Smooth muscle cell (in vitro differentiated cells): Measurements from ENCODE around the gene LRRC8D. TPM values are rescaled to one million over a fixed set of nuclear protein-coding genes. Genes with fewer than 3 reads are reported as not detected.

ENCODE experiments used
- DNase-seq: peaks from one replicate; lab custom pipeline; 2025; ENCODE audit not compliant: unreplicated experiment; lab: John Stamatoyannopoulos, UW
- H2AFZ ChIP-seq: fragments of 200-600 bp; sonication (generic); 2 replicates; pipeline ENCODE4 v1.6.0; 2016; ENCODE audit warnings: antibody characterized with exemption, low read depth, mild to moderate bottlenecking
- H3F3A ChIP-seq: fragments of 200-600 bp; sonication (generic); 2 replicates; pipeline ENCODE4 v1.6.0; 2017; ENCODE audit warnings: antibody characterized with exemption, low read depth
- H3K27ac ChIP-seq: fragments of 200-600 bp; sonication (generic); 2 replicates; pipeline ENCODE4 v1.5.1; 2016; ENCODE audit warnings: low read depth, mild to moderate bottlenecking
- H3K27me3 ChIP-seq: fragments of 200-600 bp; sonication (generic); 2 replicates; pipeline ENCODE4 v1.6.1; 2016; ENCODE audit warnings: low read depth, mild to moderate bottlenecking
- H3K36me3 ChIP-seq: fragments of 200-600 bp; sonication (generic); 2 replicates; pipeline ENCODE4 v1.5.1; 2016; ENCODE audit warnings: low read depth
- H3K4me1 ChIP-seq: fragments of 200-600 bp; sonication (generic); 2 replicates; pipeline ENCODE4 v1.5.1; 2016; ENCODE audit warnings: low read depth
- H3K4me2 ChIP-seq: fragments of 200-600 bp; sonication (generic); 2 replicates; pipeline ENCODE4 v1.6.0; 2016; ENCODE audit warnings: mild to moderate bottlenecking
- H3K4me3 ChIP-seq: fragments of 200-600 bp; sonication (generic); 2 replicates; pipeline ENCODE4 v1.5.1; 2016; ENCODE audit warnings: mild to moderate bottlenecking
- H3K79me2 ChIP-seq: fragments of 200-600 bp; sonication (generic); 2 replicates; pipeline ENCODE4 v1.6.0; 2016; ENCODE audit warnings: low read depth, mild to moderate bottlenecking
- H3K9ac ChIP-seq: fragments of 200-600 bp; sonication (generic); 2 replicates; pipeline ENCODE4 v1.6.0; 2016; ENCODE audit warnings: low read depth
- H3K9me3 ChIP-seq: fragments of 200-600 bp; sonication (generic); replicated peaks from 2 replicates; pipeline ENCODE4 v1.5.1; 2016; ENCODE audit warnings: low read depth
- H4K20me1 ChIP-seq: fragments of 200-600 bp; sonication (generic); 2 replicates; pipeline ENCODE4 v1.6.0; 2016; ENCODE audit warnings: low read depth
- WGBS: methylation state at CpG from one replicate; pipeline ENCODE4 v1.1.7; 2016; ENCODE audit warnings: low lambda C conversion rate; 5-methylcytosine and 5-hydroxymethylcytosine counted together
- polyA plus RNA-seq: library from polyadenylated mRNA; unstranded; fragments of >200 nt; fragmentation: Nextera tagmentation; extraction: Ambion mirVana; gene quantifications from 2 replicates; pipeline ENCODE4 v1.2.1, GENCODE V29; 2016
- total RNA-seq: library from RNA; depleted of rRNA; stranded (reverse); fragments of >200 nt; gene quantifications from 2 replicates; pipeline ENCODE4 v1.2.3, GENCODE V29; 2014
- TF ChIP-seq, protein P1 (sequence below): fragments of 200-600 bp; sonication (generic); IDR thresholded peaks from 2 replicates; pipeline ENCODE4 v1.5.1; 2017; ENCODE audit warnings: borderline replicate concordance, mild to moderate bottlenecking, antibody characterized with exemption; ENCODE audit not compliant: insufficient read depth, poor library complexity, severe bottlenecking

The LRRC8D gene
- total and polyA plus RNA-seq, 2 experiments from 2014 or later: 5.2 to 25.1 TPM

DNA sequence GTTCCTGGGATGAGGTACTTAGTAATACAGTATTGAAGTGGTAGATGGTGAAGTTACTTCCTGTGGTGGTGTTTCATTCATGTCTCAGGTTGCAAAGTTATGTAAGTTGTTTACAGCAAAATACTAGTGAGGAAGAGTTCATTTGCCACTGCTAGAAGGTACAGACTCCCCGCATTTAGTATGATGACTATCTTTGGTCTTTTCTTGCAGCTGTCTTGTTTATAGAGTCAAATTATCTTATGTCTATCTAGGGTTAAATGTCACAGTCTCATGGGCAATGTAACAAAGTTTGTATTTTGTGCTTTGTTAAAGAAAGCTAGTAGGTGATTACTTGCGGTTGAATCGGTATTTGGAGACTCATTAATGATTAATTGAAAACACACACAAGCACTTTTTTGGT is 50.2 kb downstream of the LRRC8D start:
- no peaks in the 10 kb centered on the region for H3K36me3 ChIP-seq
- 85% methylated on average over 3 of the region's 3 CpGs for WGBS
- H3K9me3 ChIP-seq: no peaks in the 10 kb centered on the region
- H3K4me2 ChIP-seq: no peak overlapping the region
- H3K4me1 ChIP-seq: peaks cover 6% of the 10 kb centered on the region
- TF ChIP-seq, protein P1, sequence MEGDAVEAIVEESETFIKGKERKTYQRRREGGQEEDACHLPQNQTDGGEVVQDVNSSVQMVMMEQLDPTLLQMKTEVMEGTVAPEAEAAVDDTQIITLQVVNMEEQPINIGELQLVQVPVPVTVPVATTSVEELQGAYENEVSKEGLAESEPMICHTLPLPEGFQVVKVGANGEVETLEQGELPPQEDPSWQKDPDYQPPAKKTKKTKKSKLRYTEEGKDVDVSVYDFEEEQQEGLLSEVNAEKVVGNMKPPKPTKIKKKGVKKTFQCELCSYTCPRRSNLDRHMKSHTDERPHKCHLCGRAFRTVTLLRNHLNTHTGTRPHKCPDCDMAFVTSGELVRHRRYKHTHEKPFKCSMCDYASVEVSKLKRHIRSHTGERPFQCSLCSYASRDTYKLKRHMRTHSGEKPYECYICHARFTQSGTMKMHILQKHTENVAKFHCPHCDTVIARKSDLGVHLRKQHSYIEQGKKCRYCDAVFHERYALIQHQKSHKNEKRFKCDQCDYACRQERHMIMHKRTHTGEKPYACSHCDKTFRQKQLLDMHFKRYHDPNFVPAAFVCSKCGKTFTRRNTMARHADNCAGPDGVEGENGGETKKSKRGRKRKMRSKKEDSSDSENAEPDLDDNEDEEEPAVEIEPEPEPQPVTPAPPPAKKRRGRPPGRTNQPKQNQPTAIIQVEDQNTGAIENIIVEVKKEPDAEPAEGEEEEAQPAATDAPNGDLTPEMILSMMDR: no peak
- peaks cover 4% of the 10 kb centered on the region for H3F3A ChIP-seq
- no peak overlapping the region for H3K9ac ChIP-seq
- H3K27me3 ChIP-seq: no peaks in the 10 kb centered on the region
- H3K27ac ChIP-seq: no peak overlapping the region
- H4K20me1 ChIP-seq: no peaks in the 10 kb centered on the region
- H2AFZ ChIP-seq: no peak overlapping the region
- H3K79me2 ChIP-seq: peaks cover 17% of the 10 kb centered on the region
- H3K4me3 ChIP-seq: no peak overlapping the region
- DNase-seq: no peak

DNA sequence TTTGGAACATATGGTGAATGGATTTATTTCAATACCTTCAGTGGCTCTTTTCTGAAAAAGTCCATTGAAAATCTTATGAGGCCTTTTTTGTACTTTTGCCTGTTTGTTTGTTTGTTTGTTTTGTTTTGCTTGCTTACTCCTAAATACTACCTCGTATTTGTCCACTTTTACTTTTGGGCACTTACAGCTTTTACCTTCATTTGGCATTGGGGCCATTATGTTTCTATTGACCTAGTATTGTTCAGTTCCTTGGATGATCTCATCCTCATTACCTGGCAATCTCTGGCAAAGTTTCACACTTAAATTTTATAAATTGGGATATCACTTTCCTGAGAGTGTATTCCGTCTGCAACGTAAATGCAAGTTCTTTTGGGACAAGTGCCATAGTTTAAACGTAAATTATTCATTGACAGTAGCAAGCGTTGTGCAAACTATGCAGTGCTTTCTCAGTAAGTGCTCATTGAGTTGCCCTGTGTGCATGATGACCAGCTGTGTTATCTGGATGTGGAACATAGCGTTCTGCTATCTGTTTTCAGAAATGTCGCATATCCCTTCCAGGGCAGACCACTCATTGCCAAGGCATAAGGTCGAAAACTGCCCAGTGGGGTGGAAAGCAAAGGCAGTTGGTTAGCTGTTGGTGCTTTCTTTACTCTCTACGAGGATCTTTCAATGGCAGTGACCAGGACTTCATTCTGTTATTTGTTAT is 51.1 kb downstream of the LRRC8D start:
- Histone ChIP-seq H3F3A (no peaks in the 10 kb centered on the region), H2AFZ (no peak overlapping the region), H4K20me1 (no peaks in the 10 kb centered on the region), H3K79me2 (peaks cover 17% of the 10 kb centered on the region), H3K27ac (no peak overlapping the region), H3K4me1 (no peaks in the 10 kb centered on the region), H3K4me3 (no peak overlapping the region), H3K4me2 (no peak overlapping the region), H3K9ac (no peak overlapping the region), H3K27me3 (no peaks in the 10 kb centered on the region), H3K36me3 (no peaks in the 10 kb centered on the region), H3K9me3 (no peaks in the 10 kb centered on the region)
- TF ChIP-seq, protein P1: no peak
- 84% methylated on average over 9 of the region's 9 CpGs for WGBS
- DNase-seq: no peak

DNA sequence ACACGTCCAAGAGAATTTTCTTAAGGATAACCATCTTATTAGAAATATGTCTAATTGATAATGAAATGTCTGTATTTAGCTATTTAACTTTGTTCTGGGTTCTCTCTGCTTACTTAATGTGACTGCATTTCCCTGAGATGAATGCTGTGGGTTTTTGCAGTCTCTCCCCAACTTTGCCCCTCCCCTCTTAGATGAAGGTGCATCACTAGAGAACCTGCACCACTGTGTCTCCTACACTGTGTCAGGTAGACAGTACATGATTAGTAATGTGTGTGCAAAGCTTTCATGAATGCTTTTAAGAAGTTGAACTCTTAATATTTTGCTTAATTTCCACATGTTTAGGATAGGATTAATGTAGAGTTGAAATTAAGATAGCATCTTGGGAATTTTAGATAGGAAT is 51.7 kb downstream of the LRRC8D start:
- no peak overlapping the region for H3K9ac ChIP-seq
- TF ChIP-seq, protein P1: no peak
- no peaks in the 10 kb centered on the region for H4K20me1 ChIP-seq
- H3K4me2 ChIP-seq: no peak overlapping the region
- no peaks in the 10 kb centered on the region for H3K4me1 ChIP-seq
- 90% methylated on average over 1 of the region's 1 CpG for WGBS
- no peaks in the 10 kb centered on the region for H3K27me3 ChIP-seq
- no peak overlapping the region for H3K27ac ChIP-seq
- H2AFZ ChIP-seq: no peak overlapping the region
- no peaks in the 10 kb centered on the region for H3F3A ChIP-seq
- peaks cover 17% of the 10 kb centered on the region for H3K79me2 ChIP-seq
- H3K36me3 ChIP-seq: no peaks in the 10 kb centered on the region
- no peak overlapping the region for H3K4me3 ChIP-seq
- no peaks in the 10 kb centered on the region for H3K9me3 ChIP-seq
- DNase-seq: no peak

- no peaks in the 10 kb centered on the region for H3F3A ChIP-seq
- H3K9me3 ChIP-seq: no peaks in the 10 kb centered on the region
- no peak for DNase-seq
- TF ChIP-seq, protein P1: no peak
- H3K27ac ChIP-seq: peak overlapping the region; percentile 8
- H3K79me2 ChIP-seq: peaks cover 17% of the 10 kb centered on the region
- no peaks in the 10 kb centered on the region for H3K4me1 ChIP-seq
- no peak overlapping the region for H3K9ac ChIP-seq
- H3K27me3 ChIP-seq: no peaks in the 10 kb centered on the region
- no peak overlapping the region for H3K4me3 ChIP-seq
- no peak overlapping the region for H3K4me2 ChIP-seq
- no peak overlapping the region for H2AFZ ChIP-seq
- no peaks in the 10 kb centered on the region for H3K36me3 ChIP-seq
- no peaks in the 10 kb centered on the region for H4K20me1 ChIP-seq
Measured at GRCh38 chr1:89873288-89873687, 52.5 kb downstream of the LRRC8D start.
